Measurements from ENCODE around the gene TTI1. TPM values are rescaled to one million over a fixed set of nuclear protein-coding genes. Genes with fewer than 3 reads are reported as not detected.

The TTI1 gene
- total and polyA plus RNA-seq, 12 donors = 8.3 to 14.8 (median 11.2) TPM

- no peak for TF ChIP-seq CTCF (IDR thresholded peaks at IDR 0.05)
- H3K4me1 ChIP-seq = peaks cover 42 to 88% (median 71%) of the 10 kb centered on the region in 9 donors
- 51 to 53% methylated on average over 4 of the region's 4 CpGs for WGBS, 2 donors
- peak overlapping the region; percentile 61 to 88 (median 80) for H3K27ac ChIP-seq
- no peak overlapping the region for H3K4me3 ChIP-seq
- H3K36me3 ChIP-seq = peaks cover 0 to 68% (median 13%) of the 10 kb centered on the region in 9 donors
- no peak for DNase-seq
- no peaks in the 10 kb centered on the region for H3K9me3 ChIP-seq
- ATAC-seq = no peak
- no peaks in the 10 kb centered on the region for H3K27me3 ChIP-seq
- intact Hi-C loops (cut with DNase I) = loop anchor here (2.0 to 10.0 kb wide), 12 partner anchors 87 to 429 kb away; partner anchors contain the start of genes VSTM2L (in 2 of the 10) and TGM2 (in 1 of the 10)
Observed at GRCh38 chr20:37991157-37991866, 41.9 kb downstream of the TTI1 start.

- intact Hi-C loops (cut with DNase I) = loop anchor here (2.0 to 10.0 kb wide), 12 partner anchors 86 to 428 kb away; partner anchors contain the start of genes VSTM2L (in 2 of the 10) and TGM2 (in 1 of the 10)
- peak; percentile 64 for DNase-seq
- no peak for TF ChIP-seq CTCF (IDR thresholded peaks at IDR 0.05)
- Histone ChIP-seq H3K4me3 (no peak overlapping the region), H3K9me3 (no peaks in the 10 kb centered on the region), H3K27ac (peak overlapping the region; percentile 61 to 88 (median 80)), H3K36me3 (peaks cover 0 to 66% (median 10%) of the 10 kb centered on the region in 9 donors), H3K4me1 (peaks cover 44 to 88% (median 65%) of the 10 kb centered on the region in 9 donors), H3K27me3 (no peaks in the 10 kb centered on the region)
- ATAC-seq = peak; percentile 36 to 80 (median 54)
- WGBS, 2 donors = 40 to 47% methylated on average over 10 of the region's 10 CpGs
Observed at GRCh38 chr20:37990571-37991151, 42.6 kb downstream of the TTI1 start.

GRCh38 chr20:37989601-37990295 is 43.5 kb downstream of the TTI1 start:
- peak in 3 of 8 donors; percentile 18 to 28 (median 20) for ATAC-seq
- intact Hi-C loops (cut with DNase I) = loop anchor here (2.0 to 10.0 kb wide), 13 partner anchors 85 to 427 kb away; partner anchors contain the start of genes VSTM2L (in 4 of the 10), CTNNBL1 (in 1 of the 10) and TGM2 (in 1 of the 10)
- peaks cover 44 to 91% (median 66%) of the 10 kb centered on the region in 9 donors for H3K4me1 ChIP-seq
- peak in 1 of 2 donors; percentile 34 for DNase-seq
- no peaks in the 10 kb centered on the region for H3K27me3 ChIP-seq
- no peak for TF ChIP-seq CTCF (IDR thresholded peaks at IDR 0.05)
- H3K36me3 ChIP-seq = peaks cover 0 to 60% (median 4%) of the 10 kb centered on the region in 9 donors
- peak overlapping the region; percentile 61 to 88 (median 80) for H3K27ac ChIP-seq
- H3K9me3 ChIP-seq = no peaks in the 10 kb centered on the region
- WGBS, 2 donors = 41 to 43% methylated on average over 7 of the region's 7 CpGs
- no peak overlapping the region for H3K4me3 ChIP-seq
